A549 (cell line): ENCODE measurements around the gene CSMD2. TPM values are rescaled to one million over a fixed set of nuclear protein-coding genes. Genes with fewer than 3 reads are reported as not detected.

Source experiments
- ATAC-seq, 2 experiments: fragments of 200-7000 bp in 1 of 2; fragments of >200 bp in 1 of 2; cut with Nextera tagmentation in 1 of 2; cut with Tn5 transposase in 1 of 2; 3 replicates each; pipeline versions ENCODE4 v1.8.0 to v1.9.1; 2018 to 2020; ENCODE audit warnings: mild to moderate bottlenecking in 1 of 2, moderate library complexity in 1 of 2
- CTCF ChIA-PET: fragments of 300-600 bp; sonication (Branson Sonifier 250); formaldehyde crosslinking; extraction: SDS; loops from one replicate; lab custom pipeline; 2021; ENCODE audit warnings: antibody characterized with exemption, inconsistent platforms; lab: Yijun Ruan, JAX
- POLR2A ChIA-PET: fragments of 350-600 bp; formaldehyde crosslinking; extraction: SDS; loops from one replicate; lab custom pipeline; 2021; ENCODE audit warnings: antibody characterized with exemption, inconsistent platforms; lab: Yijun Ruan, JAX
- DNase-seq, 2 experiments: peaks; one replicate each; pipeline versions ENCODE4 v3.0.0 to v3.0.0-alpha.2; 2011 to 2016; ENCODE audit warnings: low read depth in 1 of 2, low spot score in 1 of 2
- FAIRE-seq: peaks from 2 replicates; lab custom pipeline; 2011; peaks lifted over from hg19 to GRCh38; lab: Jason Lieb, UNC
- H3K27ac ChIP-seq, 2 experiments: fragments of >200 bp; sonication (Bioruptor Twin); formaldehyde crosslinking; 3 replicates each; pipeline ENCODE4 v1.5.1; 2016 to 2017
- H3K4me1 ChIP-seq: fragments of >200 bp; sonication (Bioruptor Twin); formaldehyde crosslinking; 3 replicates; pipeline ENCODE4 v1.6.1; 2016
- H3K4me2 ChIP-seq: fragments of >200 bp; sonication (Bioruptor Twin); formaldehyde crosslinking; 3 replicates; pipeline ENCODE4 v1.6.1; 2016
- H3K4me3 ChIP-seq: fragments of >200 bp; sonication (Bioruptor Twin); formaldehyde crosslinking; 3 replicates; pipeline ENCODE4 v1.5.1; 2016
- H3K9me3 ChIP-seq: fragments of >200 bp; sonication (Bioruptor Twin); formaldehyde crosslinking; 3 replicates; pipeline ENCODE4 v1.6.1; 2016
- BHLHE40 ChIP-seq: IDR thresholded peaks from 2 replicates; pipeline ENCODE4 v1.6.1; 2012; ENCODE audit warnings: low read depth, low read length, inconsistent platforms
- CBX8 ChIP-seq: fragments of 200-600 bp; sonication (generic); IDR thresholded peaks from 2 replicates; pipeline ENCODE4 v1.6.1; 2016
- EHMT2 ChIP-seq: fragments of 200-600 bp; sonication (generic); IDR thresholded peaks from 2 replicates; pipeline ENCODE4 v1.6.1; 2016; ENCODE audit warnings: antibody characterized with exemption, low read depth, mild to moderate bottlenecking, moderate library complexity
- FOSB ChIP-seq: fragments of 250-450 bp; sonication (Bioruptor Pico); IDR thresholded peaks from 2 replicates; pipeline ENCODE4 v1.5.0; 2020; ENCODE audit warnings: mild to moderate bottlenecking, moderate library complexity
- HOXA7 ChIP-seq: fragments of 250-450 bp; sonication (Bioruptor Pico); IDR thresholded peaks from 2 replicates; pipeline ENCODE4 v1.5.0; 2020; ENCODE audit warnings: mild to moderate bottlenecking, moderate library complexity
- NPAS2 ChIP-seq: fragments of 250-450 bp; sonication (Bioruptor Pico); IDR thresholded peaks from 2 replicates; pipeline ENCODE4 v1.8.0; 2022; ENCODE audit warnings: mild to moderate bottlenecking, moderate library complexity, borderline replicate concordance
- RAD21 ChIP-seq, 2 experiments: fragments of >200 bp in 1 of 2; sonication (Bioruptor Twin) in 1 of 2; formaldehyde crosslinking in 1 of 2; IDR thresholded peaks in 1 of 2; conservative IDR thresholded peaks in 1 of 2; 2 replicates in 1 of 2; 3 replicates in 1 of 2; pipeline ENCODE4 v1.6.1; 2012 to 2018; ENCODE audit warnings: inconsistent platforms in 1 of 2
- RNF2 ChIP-seq: fragments of 200-600 bp; sonication (generic); IDR thresholded peaks from 2 replicates; pipeline ENCODE4 v1.6.1; 2016; ENCODE audit warnings: low read depth, mild to moderate bottlenecking, antibody characterized with exemption, moderate library complexity, borderline replicate concordance
- SREBF2 ChIP-seq: fragments of 450-650 bp; IDR thresholded peaks from 2 replicates; pipeline ENCODE4 v1.6.1; 2014; ENCODE audit warnings: mild to moderate bottlenecking, moderate library complexity
- TP53 ChIP-seq: fragments of 250-450 bp; sonication (Bioruptor Pico); IDR thresholded peaks from 2 replicates; pipeline ENCODE4 v1.5.0; 2021; ENCODE audit warnings: mild to moderate bottlenecking, moderate library complexity
- ZC3H11A ChIP-seq: fragments of 450-650 bp; IDR thresholded peaks from 2 replicates; pipeline ENCODE4 v1.6.1; 2014; ENCODE audit warnings: antibody characterized with exemption, mild to moderate bottlenecking
- WGBS: methylation state at CpG from one replicate; pipeline ENCODE4 v1.1.6; 2017; ENCODE audit errors: missing lambda C conversion rate; 5-methylcytosine and 5-hydroxymethylcytosine counted together
- polyA plus RNA-seq, 4 experiments: library from polyadenylated mRNA; depleted of rRNA in 3 of 4; stranded (reverse); fragments of >200 nt; fragmentation: RNase III in 1 of 4; extraction: RNeasy Plus Mini Kit Qiagen cat#74134 plus additional on column Dnase treatment in 1 of 4; gene quantifications; 2 replicates in 3 of 4; 3 replicates in 1 of 4; pipeline ENCODE4 v1.2.3, GENCODE V29; 2011 to 2017
- TF ChIP-seq, protein P1 (sequence below): IDR thresholded peaks from 2 replicates; pipeline ENCODE4 v1.6.1; 2012; ENCODE audit warnings: low read depth, borderline replicate concordance
- TF ChIP-seq, protein P2 (sequence below): fragments of >200 bp; sonication (Bioruptor Twin); formaldehyde crosslinking; IDR thresholded peaks from 3 replicates; pipeline ENCODE4 v1.5.1; 2016
- TF ChIP-seq, protein P3 (sequence below): fragments of 250-450 bp; sonication (Bioruptor Pico); IDR thresholded peaks from 2 replicates; pipeline ENCODE4 v1.5.0; 2021; ENCODE audit warnings: mild to moderate bottlenecking, moderate library complexity, borderline replicate concordance
- TF ChIP-seq, protein P4 (sequence below): fragments of 200-600 bp; sonication (generic); IDR thresholded peaks from 2 replicates; pipeline ENCODE4 v1.6.1; 2016; ENCODE audit warnings: antibody characterized with exemption, mild to moderate bottlenecking, moderate library complexity
- TF ChIP-seq, protein P5 (sequence below): fragments of >200 bp; sonication (Bioruptor Twin); formaldehyde crosslinking; IDR thresholded peaks from 2 replicates; pipeline ENCODE4 v1.6.1; 2016
- TF ChIP-seq, protein P6 (sequence below): fragments of 150-350 bp; IDR thresholded peaks from 2 replicates; pipeline ENCODE4 v1.6.1; 2014; ENCODE audit warnings: low read depth, mild to moderate bottlenecking, low read length

CSMD2 gene
- polyA plus RNA-seq, 2 of the 4 experiments (the other 2 are of a cell fraction) = not detected

DNA sequence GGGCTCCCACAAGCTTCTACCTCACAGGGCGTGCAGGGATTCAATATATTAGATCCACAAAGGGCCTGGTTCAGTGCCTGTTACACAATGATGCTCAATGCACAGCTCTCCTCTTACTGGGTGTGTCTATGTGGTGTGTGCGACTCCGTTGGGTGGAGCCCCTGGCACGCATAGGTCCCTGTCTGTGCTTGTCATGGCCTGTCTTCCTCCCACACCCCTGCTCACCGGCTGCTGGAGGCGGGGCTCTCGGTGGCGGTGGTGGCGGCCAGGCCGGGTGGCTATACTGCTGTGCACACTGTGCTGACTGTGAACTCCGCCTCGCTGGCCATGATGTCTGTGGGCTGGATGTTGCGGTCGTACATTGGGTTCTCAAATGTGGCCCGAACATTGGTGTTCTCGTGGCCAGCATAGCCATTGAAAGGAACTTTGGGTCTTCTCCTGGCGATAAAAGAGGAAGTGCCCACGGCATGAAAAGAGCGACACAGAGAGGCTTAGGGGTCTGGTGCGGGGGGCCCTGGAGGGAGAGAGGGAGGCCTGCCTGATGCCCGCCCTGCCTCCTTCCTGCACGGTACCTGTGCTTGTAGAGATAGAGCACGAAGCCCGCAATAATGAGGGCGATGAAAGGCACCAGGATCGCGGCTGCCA is 645.7 kb downstream of the CSMD2 start:
- POLR2A ChIA-PET = no interaction called here

More for the DNA sequence above, 645.7 kb downstream of the CSMD2 start:
- no peak for ATAC-seq
- Histone ChIP-seq H3K4me2 (no peak overlapping the region), H3K4me3 (no peak overlapping the region), H3K27ac (no peak overlapping the region), H3K9me3 (no peaks in the 10 kb centered on the region), H3K4me1 (no peaks in the 10 kb centered on the region)
- DNase-seq = no peak
- no peak for TF ChIP-seq RNF2
- no peak for TF ChIP-seq FOSB (CRISPR knock-in tag)
- TF ChIP-seq, protein P1, sequence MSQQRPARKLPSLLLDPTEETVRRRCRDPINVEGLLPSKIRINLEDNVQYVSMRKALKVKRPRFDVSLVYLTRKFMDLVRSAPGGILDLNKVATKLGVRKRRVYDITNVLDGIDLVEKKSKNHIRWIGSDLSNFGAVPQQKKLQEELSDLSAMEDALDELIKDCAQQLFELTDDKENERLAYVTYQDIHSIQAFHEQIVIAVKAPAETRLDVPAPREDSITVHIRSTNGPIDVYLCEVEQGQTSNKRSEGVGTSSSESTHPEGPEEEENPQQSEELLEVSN = no peak
- TF ChIP-seq TP53 (CRISPR knock-in tag) = no peak
- no peak for TF ChIP-seq BHLHE40
- TF ChIP-seq, protein P2, sequence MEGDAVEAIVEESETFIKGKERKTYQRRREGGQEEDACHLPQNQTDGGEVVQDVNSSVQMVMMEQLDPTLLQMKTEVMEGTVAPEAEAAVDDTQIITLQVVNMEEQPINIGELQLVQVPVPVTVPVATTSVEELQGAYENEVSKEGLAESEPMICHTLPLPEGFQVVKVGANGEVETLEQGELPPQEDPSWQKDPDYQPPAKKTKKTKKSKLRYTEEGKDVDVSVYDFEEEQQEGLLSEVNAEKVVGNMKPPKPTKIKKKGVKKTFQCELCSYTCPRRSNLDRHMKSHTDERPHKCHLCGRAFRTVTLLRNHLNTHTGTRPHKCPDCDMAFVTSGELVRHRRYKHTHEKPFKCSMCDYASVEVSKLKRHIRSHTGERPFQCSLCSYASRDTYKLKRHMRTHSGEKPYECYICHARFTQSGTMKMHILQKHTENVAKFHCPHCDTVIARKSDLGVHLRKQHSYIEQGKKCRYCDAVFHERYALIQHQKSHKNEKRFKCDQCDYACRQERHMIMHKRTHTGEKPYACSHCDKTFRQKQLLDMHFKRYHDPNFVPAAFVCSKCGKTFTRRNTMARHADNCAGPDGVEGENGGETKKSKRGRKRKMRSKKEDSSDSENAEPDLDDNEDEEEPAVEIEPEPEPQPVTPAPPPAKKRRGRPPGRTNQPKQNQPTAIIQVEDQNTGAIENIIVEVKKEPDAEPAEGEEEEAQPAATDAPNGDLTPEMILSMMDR = no peak
- TF ChIP-seq, protein P3, sequence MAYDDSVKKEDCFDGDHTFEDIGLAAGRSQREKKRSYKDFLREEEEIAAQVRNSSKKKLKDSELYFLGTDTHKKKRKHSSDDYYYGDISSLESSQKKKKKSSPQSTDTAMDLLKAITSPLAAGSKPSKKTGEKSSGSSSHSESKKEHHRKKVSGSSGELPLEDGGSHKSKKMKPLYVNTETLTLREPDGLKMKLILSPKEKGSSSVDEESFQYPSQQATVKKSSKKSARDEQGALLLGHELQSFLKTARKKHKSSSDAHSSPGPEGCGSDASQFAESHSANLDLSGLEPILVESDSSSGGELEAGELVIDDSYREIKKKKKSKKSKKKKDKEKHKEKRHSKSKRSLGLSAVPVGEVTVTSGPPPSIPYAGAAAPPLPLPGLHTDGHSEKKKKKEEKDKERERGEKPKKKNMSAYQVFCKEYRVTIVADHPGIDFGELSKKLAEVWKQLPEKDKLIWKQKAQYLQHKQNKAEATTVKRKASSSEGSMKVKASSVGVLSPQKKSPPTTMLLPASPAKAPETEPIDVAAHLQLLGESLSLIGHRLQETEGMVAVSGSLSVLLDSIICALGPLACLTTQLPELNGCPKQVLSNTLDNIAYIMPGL (CRISPR knock-in tag) = no peak
- TF ChIP-seq, protein P4, sequence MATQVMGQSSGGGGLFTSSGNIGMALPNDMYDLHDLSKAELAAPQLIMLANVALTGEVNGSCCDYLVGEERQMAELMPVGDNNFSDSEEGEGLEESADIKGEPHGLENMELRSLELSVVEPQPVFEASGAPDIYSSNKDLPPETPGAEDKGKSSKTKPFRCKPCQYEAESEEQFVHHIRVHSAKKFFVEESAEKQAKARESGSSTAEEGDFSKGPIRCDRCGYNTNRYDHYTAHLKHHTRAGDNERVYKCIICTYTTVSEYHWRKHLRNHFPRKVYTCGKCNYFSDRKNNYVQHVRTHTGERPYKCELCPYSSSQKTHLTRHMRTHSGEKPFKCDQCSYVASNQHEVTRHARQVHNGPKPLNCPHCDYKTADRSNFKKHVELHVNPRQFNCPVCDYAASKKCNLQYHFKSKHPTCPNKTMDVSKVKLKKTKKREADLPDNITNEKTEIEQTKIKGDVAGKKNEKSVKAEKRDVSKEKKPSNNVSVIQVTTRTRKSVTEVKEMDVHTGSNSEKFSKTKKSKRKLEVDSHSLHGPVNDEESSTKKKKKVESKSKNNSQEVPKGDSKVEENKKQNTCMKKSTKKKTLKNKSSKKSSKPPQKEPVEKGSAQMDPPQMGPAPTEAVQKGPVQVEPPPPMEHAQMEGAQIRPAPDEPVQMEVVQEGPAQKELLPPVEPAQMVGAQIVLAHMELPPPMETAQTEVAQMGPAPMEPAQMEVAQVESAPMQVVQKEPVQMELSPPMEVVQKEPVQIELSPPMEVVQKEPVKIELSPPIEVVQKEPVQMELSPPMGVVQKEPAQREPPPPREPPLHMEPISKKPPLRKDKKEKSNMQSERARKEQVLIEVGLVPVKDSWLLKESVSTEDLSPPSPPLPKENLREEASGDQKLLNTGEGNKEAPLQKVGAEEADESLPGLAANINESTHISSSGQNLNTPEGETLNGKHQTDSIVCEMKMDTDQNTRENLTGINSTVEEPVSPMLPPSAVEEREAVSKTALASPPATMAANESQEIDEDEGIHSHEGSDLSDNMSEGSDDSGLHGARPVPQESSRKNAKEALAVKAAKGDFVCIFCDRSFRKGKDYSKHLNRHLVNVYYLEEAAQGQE = no peak
- no peak for TF ChIP-seq HOXA7
- TF ChIP-seq RAD21 (conservative IDR thresholded peaks at IDR 0.05 in 1 of 2, IDR thresholded peaks at IDR 0.05 in 1 of 2) = no peak
- TF ChIP-seq, protein P5, sequence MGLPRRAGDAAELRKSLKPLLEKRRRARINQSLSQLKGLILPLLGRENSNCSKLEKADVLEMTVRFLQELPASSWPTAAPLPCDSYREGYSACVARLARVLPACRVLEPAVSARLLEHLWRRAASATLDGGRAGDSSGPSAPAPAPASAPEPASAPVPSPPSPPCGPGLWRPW = no peak
- TF ChIP-seq EHMT2 = no peak
- no peak for TF ChIP-seq CBX8
- no peak for TF ChIP-seq ZC3H11A
- no peak for TF ChIP-seq SREBF2
- TF ChIP-seq NPAS2 (CRISPR knock-in tag) = no peak
- TF ChIP-seq, protein P6, sequence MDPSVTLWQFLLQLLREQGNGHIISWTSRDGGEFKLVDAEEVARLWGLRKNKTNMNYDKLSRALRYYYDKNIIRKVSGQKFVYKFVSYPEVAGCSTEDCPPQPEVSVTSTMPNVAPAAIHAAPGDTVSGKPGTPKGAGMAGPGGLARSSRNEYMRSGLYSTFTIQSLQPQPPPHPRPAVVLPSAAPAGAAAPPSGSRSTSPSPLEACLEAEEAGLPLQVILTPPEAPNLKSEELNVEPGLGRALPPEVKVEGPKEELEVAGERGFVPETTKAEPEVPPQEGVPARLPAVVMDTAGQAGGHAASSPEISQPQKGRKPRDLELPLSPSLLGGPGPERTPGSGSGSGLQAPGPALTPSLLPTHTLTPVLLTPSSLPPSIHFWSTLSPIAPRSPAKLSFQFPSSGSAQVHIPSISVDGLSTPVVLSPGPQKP = no peak
- FAIRE-seq = no peak
- 65% methylated on average over 20 of the region's 27 CpGs for WGBS
- CTCF ChIA-PET = interaction anchor here (0.6 to 1.5 kb wide), 2 partner anchors 114 to 1412 kb away, joined by 3 to 5 read pairs; no protein-coding TSS in a partner anchor
